PC-9 (cell line): ENCODE results near the gene PCDHGA2. TPM values are rescaled to one million over a fixed set of nuclear protein-coding genes. Genes with fewer than 3 reads are reported as not detected.
"Not testable (repeated sequence)": the region's sequence is repeated elsewhere in the genome, so short reads cannot be mapped to it uniquely, and the experiment has no call there.

Experiments used
- BruUV-seq: library from RNA; stranded (reverse); fragments of 400-500 nt; replicated peaks from 2 replicates; lab custom pipeline; 2021; lab: Mats Ljungman, UMichigan
- CTCF ChIA-PET: fragments of 300-600 bp; sonication (Branson Sonifier 250); formaldehyde crosslinking; loops from one replicate; lab custom pipeline; 2022; ENCODE audit warnings: antibody characterized with exemption; lab: Charles Lee
- POLR2A ChIA-PET: fragments of 300-600 bp; sonication (Branson Sonifier 250); formaldehyde crosslinking; loops from one replicate; lab custom pipeline; 2022; ENCODE audit warnings: antibody characterized with exemption; ENCODE audit not compliant: unreplicated experiment; lab: Charles Lee
- DNase-seq, 2 experiments: peaks; one replicate each; pipeline versions ENCODE4 v3.0.0 to v3.0.0-alpha.2; 2015 to 2022; ENCODE audit warnings: mixed read lengths in 1 of 2
- H2AFZ ChIP-seq: fragments of 200-600 bp; sonication (generic); 2 replicates; pipeline ENCODE4 v1.8.1; 2017; ENCODE audit warnings: antibody characterized with exemption
- H3F3A ChIP-seq: fragments of 200-600 bp; sonication (generic); 2 replicates; pipeline ENCODE4 v1.8.1; 2017; ENCODE audit warnings: antibody characterized with exemption, mild to moderate bottlenecking, low read depth; ENCODE audit not compliant: insufficient read depth
- H3K27ac ChIP-seq: fragments of 200-600 bp; sonication (generic); 2 replicates; pipeline ENCODE4 v1.6.1; 2016; ENCODE audit warnings: mixed run types
- H3K27me3 ChIP-seq: fragments of 200-600 bp; sonication (generic); 2 replicates; pipeline ENCODE4 v1.6.1; 2016; ENCODE audit warnings: low read depth, mixed run types; ENCODE audit not compliant: insufficient read depth
- H3K36me3 ChIP-seq: fragments of 200-600 bp; sonication (generic); 2 replicates; pipeline ENCODE4 v1.6.1; 2016; ENCODE audit warnings: low read depth, mixed run types
- H3K4me1 ChIP-seq: fragments of 200-600 bp; sonication (generic); replicated peaks from 2 replicates; pipeline ENCODE4 v1.6.1; 2016; ENCODE audit warnings: mixed run types; ENCODE audit not compliant: insufficient read depth
- H3K4me2 ChIP-seq: fragments of 200-600 bp; sonication (generic); 2 replicates; pipeline ENCODE4 v1.6.1; 2017; ENCODE audit warnings: mixed run types
- H3K4me3 ChIP-seq: fragments of 200-600 bp; sonication (generic); 2 replicates; pipeline ENCODE4 v1.6.1; 2016; ENCODE audit warnings: mixed run types
- H3K79me2 ChIP-seq: fragments of 200-600 bp; sonication (generic); 2 replicates; pipeline ENCODE4 v1.6.1; 2017; ENCODE audit warnings: low read depth, mixed run types
- H3K9me2 ChIP-seq: fragments of 200-600 bp; sonication (generic); 2 replicates; pipeline ENCODE4 v1.8.1; 2017; ENCODE audit warnings: mild to moderate bottlenecking; ENCODE audit not compliant: insufficient read depth
- H3K9me3 ChIP-seq: fragments of 200-600 bp; sonication (generic); 2 replicates; pipeline ENCODE4 v1.8.1; 2016; ENCODE audit warnings: low read depth; ENCODE audit not compliant: insufficient read depth
- H4K20me1 ChIP-seq: fragments of 200-600 bp; sonication (generic); 2 replicates; pipeline ENCODE4 v1.8.1; 2017; ENCODE audit not compliant: insufficient read depth
- CTCF ChIP-seq: fragments of 200-600 bp; sonication (generic); conservative IDR thresholded peaks from 2 replicates; pipeline ENCODE4 v1.6.1; 2017; ENCODE audit warnings: mixed run types, antibody characterized with exemption, mild to moderate bottlenecking, moderate library complexity
- EZH2 ChIP-seq: fragments of 200-600 bp; sonication (generic); IDR thresholded peaks from 2 replicates; pipeline ENCODE4 v1.8.0; 2017; ENCODE audit warnings: antibody characterized with exemption, low read depth
- intact Hi-C: fragments of 100-400 bp; cut with micrococcal nuclease; formaldehyde crosslinking; loops from one replicate; pipeline ENCODE4 v1.10.0; 2022; ENCODE audit not compliant: unreplicated experiment
- total RNA-seq: library from RNA; stranded (reverse); gene quantifications from 2 replicates; pipeline ENCODE4 v1.2.3, GENCODE V29; 2021

The PCDHGA2 gene
- total RNA-seq, 1 experiment from 2014 or later, result 0.11 TPM

DNA sequence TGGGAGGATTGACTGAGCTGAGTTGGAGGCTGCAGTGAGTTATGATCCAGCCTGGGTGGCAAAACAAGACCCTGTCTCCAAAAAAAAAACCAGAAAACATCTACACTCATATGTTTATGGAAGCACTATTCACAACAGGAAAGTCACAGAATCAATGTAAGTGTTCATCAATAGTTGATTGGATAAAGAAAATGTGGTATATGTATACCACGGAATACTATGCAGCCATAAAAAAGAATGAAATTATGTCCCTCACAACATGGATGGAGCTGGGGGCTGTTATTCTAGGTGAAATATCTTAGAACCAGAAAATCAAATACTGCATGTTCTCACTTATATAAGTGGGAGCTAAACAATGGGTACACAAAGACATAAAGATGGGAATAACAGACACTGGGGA is 31.9 kb upstream of the PCDHGA2 start:
- no peaks in the 10 kb centered on the region for H3K36me3 ChIP-seq
- no peak for DNase-seq
- intact Hi-C loops, result no loop called here
- no peaks in the 10 kb centered on the region for H3K79me2 ChIP-seq
- no peak overlapping the region for H3K4me3 ChIP-seq
- no peak overlapping the region for H3K27ac ChIP-seq
- no peak overlapping the region for H2AFZ ChIP-seq
- no peaks in the 10 kb centered on the region for H4K20me1 ChIP-seq
- no peaks in the 10 kb centered on the region for H3K4me1 ChIP-seq
- POLR2A ChIA-PET, result no interaction called here
- no peaks in the 10 kb centered on the region for H3K27me3 ChIP-seq
- CTCF ChIA-PET, result no interaction called here
- H3F3A ChIP-seq, result no peaks in the 10 kb centered on the region
- H3K9me3 ChIP-seq, result peaks cover 4% of the 10 kb centered on the region; the same call in 1 of the 2 replicates
- TF ChIP-seq EZH2 (no peak), CTCF (no peak)
- no TSS peak for BruUV-seq
- H3K9me2 ChIP-seq, result no peaks in the 10 kb centered on the region
- H3K4me2 ChIP-seq, result no peak overlapping the region

DNA sequence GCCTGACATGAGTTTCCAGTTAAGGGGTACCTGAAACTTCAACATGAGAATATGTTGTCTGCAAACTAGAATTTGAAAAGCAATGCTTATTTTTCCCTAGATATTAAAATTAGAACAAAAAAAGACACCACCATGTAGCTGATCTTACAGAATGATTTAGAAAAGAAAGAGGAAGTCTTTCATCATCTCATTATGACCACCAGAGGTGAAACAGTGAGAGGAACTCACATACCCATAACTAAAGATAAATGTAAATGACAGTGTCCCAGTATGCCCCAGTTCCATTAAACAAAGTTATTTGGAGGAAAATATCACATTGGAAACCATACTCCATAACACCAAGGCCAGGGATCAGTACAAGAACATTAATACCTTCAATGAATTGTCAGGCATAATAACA is 24.8 kb upstream of the PCDHGA2 start:
- Histone ChIP-seq H3K9me3 (peaks cover 32% of the 10 kb centered on the region), H4K20me1 (no peaks in the 10 kb centered on the region), H3K36me3 (peaks cover 11% of the 10 kb centered on the region), H3K4me1 (no peaks in the 10 kb centered on the region), H2AFZ (no peak overlapping the region), H3K27ac (no peak overlapping the region), H3K79me2 (peaks cover 11% of the 10 kb centered on the region), H3K27me3 (no peaks in the 10 kb centered on the region), H3F3A (peaks cover 19% of the 10 kb centered on the region; the same call in 1 of the 2 replicates), H3K9me2 (no peaks in the 10 kb centered on the region), H3K4me3 (no peak overlapping the region), H3K4me2 (no peak overlapping the region)
- POLR2A ChIA-PET, result no interaction called here
- no TSS peak for BruUV-seq
- intact Hi-C loops, result no loop called here
- DNase-seq, result no peak
- TF ChIP-seq CTCF (no peak), EZH2 (no peak)
- CTCF ChIA-PET, result no interaction called here

DNA sequence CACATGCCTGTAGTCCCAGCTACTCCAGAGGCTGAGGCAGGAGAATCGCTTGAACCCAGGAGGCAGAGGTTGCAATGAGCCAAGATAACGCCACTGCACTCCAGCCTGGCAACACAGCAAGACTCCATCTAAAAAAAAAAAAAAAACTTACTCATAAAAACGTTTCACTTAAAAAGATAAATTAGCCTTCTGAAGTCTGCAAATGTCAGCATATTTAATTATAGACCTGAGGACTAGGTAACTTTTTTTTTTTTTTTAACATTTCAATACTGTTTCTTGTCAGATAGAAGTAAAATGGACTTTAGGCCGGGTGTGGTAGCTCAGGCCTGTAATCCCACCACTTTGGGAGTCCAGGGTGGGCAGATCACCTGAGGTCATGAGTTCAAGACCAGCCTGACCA is 21.6 kb upstream of the PCDHGA2 start:
- BruUV-seq, POLR2A ChIA-PET, H3K27ac ChIP-seq, H2AFZ ChIP-seq, H4K20me1 ChIP-seq, CTCF ChIA-PET, H3K4me1 ChIP-seq, H3K27me3 ChIP-seq, intact Hi-C loops, H3K4me2 ChIP-seq, H3K9me2 ChIP-seq, DNase-seq, H3K4me3 ChIP-seq: not testable (repeated sequence)
- peaks cover 45% of the 10 kb centered on the region for H3F3A ChIP-seq
- peaks cover 29% of the 10 kb centered on the region for H3K36me3 ChIP-seq
- H3K79me2 ChIP-seq, result peaks cover 25% of the 10 kb centered on the region
- H3K9me3 ChIP-seq, result peaks cover 54% of the 10 kb centered on the region

DNA sequence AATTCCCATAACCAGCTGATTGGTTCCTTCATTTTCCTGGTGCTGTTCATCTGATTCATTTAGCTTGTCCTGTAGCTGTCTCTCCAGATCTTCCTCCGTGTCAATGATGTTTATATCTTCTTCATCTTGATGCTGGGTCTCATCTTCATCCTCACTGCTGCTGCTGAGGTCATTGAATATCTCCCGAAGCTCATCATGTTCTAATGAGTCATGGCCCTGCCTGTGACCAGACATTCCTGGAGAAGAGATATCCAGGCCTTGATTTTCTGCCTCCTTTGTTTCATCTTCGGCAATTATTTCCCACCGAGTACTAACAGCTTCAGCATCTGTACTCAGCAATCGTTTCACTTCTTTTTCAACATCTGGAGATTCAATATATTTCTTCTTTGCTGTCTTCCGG is 19.4 kb upstream of the PCDHGA2 start:
- H3F3A ChIP-seq, result peaks cover 45% of the 10 kb centered on the region
- ChIA-PET POLR2A (no interaction called here), CTCF (interaction anchor here (0.5 kb wide), 1 partner anchor 191 kb away, joined by 5 read pairs; no protein-coding TSS in a partner anchor)
- peak overlapping the region; percentile 76; the same call in 1 of the 2 replicates for H3K4me2 ChIP-seq
- no peak for TF ChIP-seq EZH2
- TF ChIP-seq CTCF, result no peak
- H3K9me2 ChIP-seq, result no peaks in the 10 kb centered on the region
- H2AFZ ChIP-seq, result no peak overlapping the region
- no peak for DNase-seq
- BruUV-seq, result no TSS peak
- no peaks in the 10 kb centered on the region for H4K20me1 ChIP-seq
- H3K27ac ChIP-seq, result no peak overlapping the region
- H3K9me3 ChIP-seq, result peaks cover 56% of the 10 kb centered on the region
- peaks cover 25% of the 10 kb centered on the region for H3K79me2 ChIP-seq
- 0 out of 2 replicates have a peak, but pooled peaks cover 5% of the 10 kb centered on the region for H3K4me1 ChIP-seq
- peak overlapping the region; percentile 89 for H3K4me3 ChIP-seq
- H3K27me3 ChIP-seq, result 0 out of 2 replicates have a peak, but pooled peaks cover 6% of the 10 kb centered on the region
- intact Hi-C loops, result no loop called here
- peaks cover 29% of the 10 kb centered on the region for H3K36me3 ChIP-seq
